NCI-H2196 (cell line): ENCODE results near the gene MYBPC1.
"Not testable (repeated sequence)": the region's sequence is repeated elsewhere in the genome, so short reads cannot be mapped to it uniquely, and the experiment has no call there.

Experiments used
- DNase-seq: peaks from one replicate; lab custom pipeline; 2025; ENCODE audit not compliant: unreplicated experiment; lab: John Stamatoyannopoulos, UW

Gene MYBPC1

DNA sequence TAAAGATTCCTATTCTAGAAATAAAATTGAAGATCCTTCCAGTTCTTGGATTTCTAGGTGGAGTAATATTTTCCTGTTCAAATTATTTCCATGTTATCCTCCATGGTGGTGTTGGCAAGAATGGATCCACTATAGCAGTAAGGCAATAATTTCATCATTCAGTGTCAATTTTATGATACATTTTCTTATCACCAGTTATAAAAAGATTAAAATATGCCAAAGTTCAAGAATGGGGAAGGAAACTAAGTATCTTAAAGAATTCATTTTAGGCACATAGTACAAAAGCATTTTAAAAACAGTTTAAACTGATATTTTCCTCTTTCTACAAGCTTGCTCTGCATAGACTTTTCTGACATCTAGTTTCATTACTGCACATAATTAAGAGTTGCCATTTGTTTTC is 125.3 kb downstream of the MYBPC1 start:
- DNase-seq = no peak

DNA sequence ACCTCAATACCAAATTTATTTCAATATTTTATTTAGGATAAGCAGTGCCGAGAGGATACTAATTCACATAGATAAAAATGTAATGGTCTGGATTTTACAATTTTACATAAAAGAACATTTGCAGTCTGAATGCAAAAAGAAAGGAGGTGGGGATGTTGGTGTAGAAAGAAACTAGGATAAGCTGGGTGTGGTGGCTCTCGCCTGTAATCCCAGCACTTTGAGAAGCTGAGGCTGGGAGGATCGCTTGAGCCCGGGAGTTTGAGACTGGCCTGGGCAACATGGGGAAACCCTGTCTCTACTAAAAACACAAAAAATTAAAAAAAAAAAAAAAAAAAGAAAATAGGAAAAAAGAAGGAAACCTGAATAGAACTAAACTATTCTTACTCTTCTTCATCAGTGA is 127.6 kb downstream of the MYBPC1 start:
- no peak for DNase-seq

DNA sequence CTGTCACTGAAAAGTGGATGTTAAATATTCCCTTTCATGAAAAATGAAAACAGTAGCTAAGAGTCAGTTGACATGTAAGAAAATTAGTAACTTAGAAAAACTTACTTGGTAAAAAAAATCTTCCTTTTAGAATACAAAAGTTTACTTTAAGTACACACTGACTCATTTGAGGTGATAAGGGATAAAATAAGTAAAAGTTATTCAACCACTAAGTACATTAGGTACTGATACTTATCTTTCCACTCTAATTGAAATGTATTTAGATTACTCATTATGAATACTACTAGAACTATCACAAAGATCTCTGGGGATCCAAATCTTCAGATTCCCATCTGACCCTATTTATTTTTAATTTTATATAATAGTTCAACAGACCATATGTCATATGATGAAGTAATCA is 132.3 kb downstream of the MYBPC1 start:
- no peak for DNase-seq

DNA sequence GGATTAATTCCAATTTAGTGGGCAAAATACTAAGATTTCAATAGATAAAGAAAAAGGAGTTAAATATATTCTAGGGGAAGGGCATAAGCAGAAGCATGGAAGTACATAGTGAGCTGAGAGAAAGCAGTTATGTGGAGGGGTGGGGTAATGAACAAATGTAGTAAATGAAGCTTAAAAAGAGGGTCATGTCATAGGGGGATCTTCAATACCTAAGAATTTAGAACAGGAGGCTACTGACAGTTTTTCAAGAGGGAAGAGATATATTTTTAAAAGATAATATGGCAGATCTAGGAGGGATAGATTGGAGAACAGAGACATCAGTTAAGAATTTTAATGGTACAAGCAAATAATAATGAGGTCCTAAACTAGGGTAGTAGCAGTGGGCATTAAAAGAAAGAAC is 135.1 kb downstream of the MYBPC1 start:
- no peak for DNase-seq

DNA sequence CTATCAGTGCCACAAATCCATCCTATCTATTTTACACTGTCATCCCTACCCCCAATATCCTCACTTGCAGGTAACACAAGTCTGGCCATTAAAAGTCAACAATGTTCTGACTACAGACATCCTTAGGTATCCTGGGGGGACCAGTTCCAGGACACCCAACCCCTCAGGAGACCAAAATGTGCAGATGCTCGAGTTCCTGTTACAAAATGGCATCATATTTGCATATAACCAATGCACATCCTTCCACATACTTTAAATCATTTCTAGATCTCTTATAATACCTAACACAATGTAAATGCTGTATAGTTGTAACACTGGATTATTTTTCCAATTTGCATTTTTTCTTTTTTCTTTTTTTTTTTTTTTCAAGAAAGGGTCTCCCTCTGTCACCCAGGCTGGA is 137.5 kb downstream of the MYBPC1 start:
- DNase-seq = no peak

DNA sequence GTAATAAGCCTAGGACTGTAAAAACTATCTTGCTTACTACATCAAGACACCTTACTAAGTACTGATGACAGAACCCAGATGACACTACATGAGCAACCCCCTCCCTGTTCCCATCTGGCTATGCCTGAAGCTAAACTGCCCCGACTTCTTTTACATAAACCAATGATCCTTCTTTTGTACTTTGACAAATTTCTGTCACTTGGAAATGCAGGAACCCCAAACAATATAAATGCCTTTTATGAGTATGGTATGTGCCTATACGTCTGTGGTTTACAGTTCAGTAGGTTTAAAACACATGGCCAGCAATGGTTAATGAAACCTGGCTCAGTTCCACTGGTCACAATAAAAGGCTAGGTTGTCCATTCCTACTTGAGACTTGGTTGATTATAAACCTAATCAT is 138.4 kb downstream of the MYBPC1 start:
- DNase-seq = no peak

DNA sequence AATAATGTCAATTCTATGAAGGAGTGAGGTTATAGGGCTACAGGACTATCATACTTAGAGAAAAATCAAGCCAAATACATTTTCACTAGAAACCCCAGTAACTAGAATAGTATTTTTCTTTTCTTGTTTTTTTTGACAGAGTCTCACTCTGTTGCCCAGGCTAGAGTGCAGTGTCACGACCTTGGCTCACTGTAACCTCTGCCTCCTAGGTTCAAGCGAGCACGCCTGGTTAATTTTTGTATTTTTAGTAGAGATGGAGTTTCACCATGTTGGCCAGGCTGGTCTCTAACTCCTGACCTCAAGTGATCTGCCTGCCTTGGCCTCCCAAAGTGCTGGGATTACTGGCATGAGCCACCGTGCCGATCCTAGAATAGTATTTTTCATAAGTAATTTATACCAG is 139.7 kb downstream of the MYBPC1 start:
- not testable (repeated sequence) for DNase-seq
